ENCODE results near the gene RIPPLY2. TPM values are rescaled to one million over a fixed set of nuclear protein-coding genes. Genes with fewer than 3 reads are reported as not detected.
A peak's percentile ranks its signal among the peaks of the same experiment; 100 is the strongest.
"Not testable (repeated sequence)": the region's sequence is repeated elsewhere in the genome, so short reads cannot be mapped to it uniquely, and the experiment has no call there.

Gene RIPPLY2, protein sequence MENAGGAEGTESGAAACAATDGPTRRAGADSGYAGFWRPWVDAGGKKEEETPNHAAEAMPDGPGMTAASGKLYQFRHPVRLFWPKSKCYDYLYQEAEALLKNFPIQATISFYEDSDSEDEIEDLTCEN
- total RNA-seq, result not detected in 3 replicates
- long read RNA-seq, result 0 reads

DNA sequence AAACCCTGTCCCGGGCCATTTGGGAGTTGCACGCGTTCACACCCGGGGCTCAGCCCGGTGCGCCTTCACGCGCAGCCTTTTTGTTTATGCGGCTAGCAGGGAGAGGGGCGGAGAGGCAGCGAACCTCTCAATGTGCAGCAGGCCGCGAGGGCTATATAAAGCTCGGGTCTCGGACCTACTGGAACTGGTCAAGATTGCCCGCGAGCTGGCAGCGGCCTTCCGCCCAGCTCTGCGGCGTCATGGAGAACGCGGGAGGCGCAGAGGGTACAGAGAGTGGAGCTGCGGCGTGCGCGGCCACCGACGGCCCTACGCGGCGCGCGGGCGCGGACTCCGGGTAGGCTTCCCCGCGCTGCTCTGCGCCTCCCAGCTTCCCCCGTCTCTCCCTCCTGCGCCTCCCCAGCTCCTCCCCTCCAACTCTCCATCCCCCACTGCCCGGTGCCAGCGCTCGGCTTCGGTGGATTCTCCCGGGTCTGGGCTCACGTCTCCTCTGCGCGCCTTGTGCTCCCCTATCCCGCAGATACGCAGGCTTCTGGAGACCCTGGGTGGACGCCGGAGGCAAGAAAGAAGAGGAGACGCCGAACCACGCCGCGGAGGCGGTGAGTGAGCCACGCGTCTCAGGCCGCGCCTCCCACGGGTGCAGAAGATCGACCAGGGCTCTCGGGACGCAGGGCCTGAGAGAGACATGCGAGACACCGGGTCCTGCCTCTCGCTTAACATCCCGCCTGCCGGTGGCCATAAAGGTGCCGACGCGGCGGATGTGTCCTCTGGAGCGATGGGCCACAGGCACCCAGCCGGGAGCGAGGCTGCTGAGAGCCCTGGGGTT, at the start of gene RIPPLY2:
RIPPLY2 (plus strand) TSS at position 183 of the 823 bp plus-strand sequence; CDS start at position 240, 57 bp downstream.
- H3K4me3 Mint-ChIP-seq (ENCODE audit: unreplicated experiment), result peak within 1 kb of the TSS; percentile 77
- peaks cover 56% of the 10 kb centered on the region for H3K27me3 Mint-ChIP-seq (ENCODE audit: low read depth)
- H3K9me3 Mint-ChIP-seq (ENCODE audit: low read depth), result no peaks in the 10 kb centered on the region
- DNase-seq (ENCODE audit: low spot score), result peak; percentile 91
- H3K36me3 Mint-ChIP-seq (ENCODE audit: low read depth), result peaks cover 1% of the 10 kb centered on the region
- H3K4me1 Mint-ChIP-seq (ENCODE audit: low read depth), result peaks cover 16% of the 10 kb centered on the region
- no peak for TF ChIP-seq CTCF (IDR thresholded peaks at IDR 0.05)
- no peak within 1 kb of the TSS for H3K27ac Mint-ChIP-seq (ENCODE audit: unreplicated experiment)

GRCh38 chr6:83803492-83803891, 49.7 kb upstream of the RIPPLY2 start:
- H3K36me3 Mint-ChIP-seq (ENCODE audit: low read depth), result not testable (repeated sequence)
- H3K27me3 Mint-ChIP-seq (ENCODE audit: low read depth), result peaks cover 12% of the 10 kb centered on the region

GRCh38 chr6:83804886-83805285, 48.3 kb upstream of the RIPPLY2 start:
- no peak for DNase-seq (ENCODE audit: low spot score)
- peak; percentile 34 for TF ChIP-seq CTCF (IDR thresholded peaks at IDR 0.05)
- Mint-ChIP-seq H3K4me3 (ENCODE audit: unreplicated experiment) (no peak overlapping the region), H3K9me3 (ENCODE audit: low read depth) (no peaks in the 10 kb centered on the region), H3K4me1 (ENCODE audit: low read depth) (no peaks in the 10 kb centered on the region), H3K27ac (ENCODE audit: unreplicated experiment) (no peak overlapping the region), H3K27me3 (ENCODE audit: low read depth) (peaks cover 12% of the 10 kb centered on the region), H3K36me3 (ENCODE audit: low read depth) (no peaks in the 10 kb centered on the region)

More at GRCh38 chr6:83803492-83803891, 49.7 kb upstream of the RIPPLY2 start:
- H3K4me1 Mint-ChIP-seq (ENCODE audit: low read depth); H3K9me3 Mint-ChIP-seq (ENCODE audit: low read depth); H3K4me3 Mint-ChIP-seq (ENCODE audit: unreplicated experiment); DNase-seq (ENCODE audit: low spot score); H3K27ac Mint-ChIP-seq (ENCODE audit: unreplicated experiment): not testable (repeated sequence)

DNA sequence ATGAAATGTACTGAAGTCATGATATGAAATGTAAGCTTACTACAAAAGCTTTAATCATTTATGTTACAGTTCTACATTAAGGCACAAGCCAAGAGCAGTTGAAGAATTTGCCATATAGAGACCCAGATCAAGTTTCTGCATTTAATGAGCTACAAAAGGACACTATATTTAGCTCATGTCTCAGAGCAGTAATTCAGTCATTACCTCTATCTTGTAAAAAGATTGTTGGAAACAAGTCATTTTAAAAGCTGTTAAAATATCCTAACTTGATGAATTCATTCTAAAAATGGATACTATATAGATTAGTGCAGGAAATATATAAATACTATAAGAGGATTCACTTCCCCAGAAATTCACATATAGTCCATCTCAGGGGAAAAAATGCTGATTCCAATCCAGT, 45.2 kb upstream of the RIPPLY2 start:
- no peak overlapping the region for H3K27ac Mint-ChIP-seq (ENCODE audit: unreplicated experiment)
- H3K9me3 Mint-ChIP-seq (ENCODE audit: low read depth), result no peaks in the 10 kb centered on the region
- peaks cover 15% of the 10 kb centered on the region for H3K27me3 Mint-ChIP-seq (ENCODE audit: low read depth)
- H3K4me1 Mint-ChIP-seq (ENCODE audit: low read depth), result no peaks in the 10 kb centered on the region
- no peak overlapping the region for H3K4me3 Mint-ChIP-seq (ENCODE audit: unreplicated experiment)
- H3K36me3 Mint-ChIP-seq (ENCODE audit: low read depth), result no peaks in the 10 kb centered on the region
- no peak for DNase-seq (ENCODE audit: low spot score)
- no peak for TF ChIP-seq CTCF (IDR thresholded peaks at IDR 0.05)

- H3K4me1 Mint-ChIP-seq (ENCODE audit: low read depth), result no peaks in the 10 kb centered on the region
- H3K9me3 Mint-ChIP-seq (ENCODE audit: low read depth), result no peaks in the 10 kb centered on the region
- H3K27me3 Mint-ChIP-seq (ENCODE audit: low read depth), result peaks cover 10% of the 10 kb centered on the region
- no peak overlapping the region for H3K4me3 Mint-ChIP-seq (ENCODE audit: unreplicated experiment)
- no peak for DNase-seq (ENCODE audit: low spot score)
- H3K27ac Mint-ChIP-seq (ENCODE audit: unreplicated experiment), result no peak overlapping the region
- H3K36me3 Mint-ChIP-seq (ENCODE audit: low read depth), result no peaks in the 10 kb centered on the region
- TF ChIP-seq CTCF (IDR thresholded peaks at IDR 0.05), result no peak
Observed at GRCh38 chr6:83808926-83809325, 44.2 kb upstream of the RIPPLY2 start.
